ENCODE results near the gene TPST2. TPM values are rescaled to one million over a fixed set of nuclear protein-coding genes. Genes with fewer than 3 reads are reported as not detected.

TPST2 gene
- total RNA-seq, 2 donors from 2014 or later = 37.7 to 82.3 TPM

- no peak for DNase-seq (ENCODE audit: low spot score)
- peaks cover 11 to 26% of the 10 kb centered on the region in 2 donors for H3K4me1 ChIP-seq (ENCODE audit: control insufficient read depth in 1 of 2, low read depth in 2 of 2)
- TF ChIP-seq CTCF (IDR thresholded peaks at IDR 0.05) = no peak
- H3K4me3 ChIP-seq = no peak overlapping the region
- no peak for ATAC-seq (ENCODE audit: insufficient number of reproducible peaks, low FRiP score, low read depth)
- no peaks in the 10 kb centered on the region for H3K27me3 ChIP-seq (replicated peaks; ENCODE audit: insufficient read depth)
- peaks cover 15% of the 10 kb centered on the region for H3K36me3 ChIP-seq
- no peaks in the 10 kb centered on the region for H3K9me3 ChIP-seq
- H3K27ac ChIP-seq = no peak overlapping the region
Observed at GRCh38 chr22:26476705-26477340, 113.1 kb downstream of the TPST2 start.

GRCh38 chr22:26474682-26475081 lies 115.2 kb downstream of the TPST2 start:
- Histone ChIP-seq H3K27me3 (replicated peaks; ENCODE audit: insufficient read depth) (no peaks in the 10 kb centered on the region), H3K36me3 (peaks cover 36% of the 10 kb centered on the region), H3K9me3 (no peaks in the 10 kb centered on the region), H3K27ac (no peak overlapping the region), H3K4me1 (ENCODE audit: control insufficient read depth in 1 of 2, low read depth in 2 of 2) (peaks cover 0 to 6% of the 10 kb centered on the region in 2 donors), H3K4me3 (no peak overlapping the region)
- no peak for DNase-seq (ENCODE audit: low spot score)
- no peak for TF ChIP-seq CTCF (IDR thresholded peaks at IDR 0.05)
- ATAC-seq (ENCODE audit: insufficient number of reproducible peaks, low FRiP score, low read depth) = no peak

Other genes starting within 250 kb of the TPST2 start
- 1 to 10 TPM; 1.6 to 2.6 TPM for gene ASPHD2, start 160.9 kb downstream of the TPST2 start, total RNA-seq
- 10 to 100 TPM; 26.5 to 27.8 TPM for gene HPS4, start 106.3 kb downstream of the TPST2 start, total RNA-seq
- 10 to 100 TPM in 1 of 2 donors, 1 to 10 TPM in 1; 8.3 to 31.3 TPM for gene SRRD, start 106.3 kb downstream of the TPST2 start, total RNA-seq
- gene TFIP11, start 77.7 kb downstream of the TPST2 start, total RNA-seq = 10 to 100 TPM; 21.7 to 60.6 TPM
- gene CRYBB1, start 27.9 kb upstream of the TPST2 start, total RNA-seq = 1 to 10 TPM in 1 of 2 donors, under 1 TPM in 1; 0.71 to 2.6 TPM
- gene CRYBA4, start 31.8 kb upstream of the TPST2 start, total RNA-seq = not detected
- gene MIAT, start 67.5 kb upstream of the TPST2 start, total RNA-seq = 1 to 10 TPM in 1 of 2 donors, under 1 TPM in 1; 0.81 to 3.6 TPM

All from thoracic aorta (tissue), 2 donors.